ENCODE data around the gene DENND1A.
"Not testable (repeated sequence)": the region's sequence is repeated elsewhere in the genome, so short reads cannot be mapped to it uniquely, and the experiment has no call there.

The DENND1A gene

DNA sequence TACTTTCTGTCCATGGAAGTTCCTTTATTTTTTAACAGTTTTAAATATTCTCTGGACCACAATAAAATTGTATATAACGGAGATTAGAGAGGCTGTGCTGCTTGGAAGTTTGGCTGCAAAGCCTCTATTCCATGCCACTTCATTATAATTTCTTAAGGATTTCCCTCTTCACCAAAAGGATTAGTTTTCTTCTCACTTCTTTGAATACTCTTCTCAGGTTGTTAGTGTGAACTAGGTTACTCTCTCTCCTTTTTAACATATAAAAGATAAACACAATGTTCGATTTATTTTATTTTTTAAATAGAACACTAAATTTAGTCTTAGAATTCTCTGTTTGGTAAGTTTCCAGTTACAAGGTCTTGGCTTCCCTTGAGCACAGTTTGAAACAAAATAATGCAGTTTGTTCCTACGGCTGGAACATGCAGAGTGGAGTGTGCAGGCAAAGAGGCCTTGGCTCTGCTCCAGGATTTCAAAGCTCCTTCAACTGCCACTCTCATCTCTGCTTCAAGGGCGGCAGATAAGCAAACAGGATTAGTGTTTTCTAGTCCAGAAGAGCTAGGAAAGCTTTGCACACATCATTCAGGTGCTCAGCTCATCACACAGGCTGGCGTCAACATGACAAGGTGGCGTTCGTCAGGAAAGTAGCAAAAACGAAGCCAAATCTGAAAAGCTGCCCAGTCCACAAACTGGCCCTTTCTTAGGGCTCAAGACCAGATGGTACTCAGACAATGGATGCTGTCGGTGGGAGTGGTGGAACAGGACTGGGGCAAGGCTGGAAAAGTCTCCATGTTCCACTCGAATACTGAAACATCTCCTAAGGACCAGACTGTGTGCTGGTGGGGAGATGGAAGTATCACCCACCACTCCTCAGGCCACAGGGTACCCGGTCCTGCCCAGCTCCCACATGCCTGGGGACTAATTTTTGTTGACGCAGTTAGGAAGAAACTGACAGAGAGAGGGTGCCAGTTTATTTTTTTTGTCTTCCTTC is 287.3 kb downstream of the DENND1A start:
- DNase-seq: peak; percentile 92

DNA sequence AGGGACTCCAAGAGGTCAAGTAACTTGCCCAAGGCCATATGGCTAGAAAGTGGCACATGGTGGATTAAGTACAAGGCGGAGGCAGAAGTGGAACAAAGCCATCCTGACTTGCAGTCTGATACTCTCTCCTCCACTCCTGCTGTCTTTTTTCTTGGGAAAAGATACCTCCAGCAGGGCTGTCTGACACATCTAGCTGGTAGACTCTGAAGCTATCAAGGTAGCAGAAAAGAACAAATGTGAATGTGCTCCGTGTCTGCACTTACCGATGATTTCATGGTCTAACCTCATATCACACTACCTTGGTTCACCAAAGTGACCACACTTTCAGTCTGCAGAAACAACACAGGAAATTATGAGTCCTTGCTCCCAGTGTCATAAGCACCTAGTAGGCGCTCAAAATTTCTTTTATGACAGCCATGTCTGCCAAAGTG is 289.1 kb downstream of the DENND1A start:
- no peak for DNase-seq

DNA sequence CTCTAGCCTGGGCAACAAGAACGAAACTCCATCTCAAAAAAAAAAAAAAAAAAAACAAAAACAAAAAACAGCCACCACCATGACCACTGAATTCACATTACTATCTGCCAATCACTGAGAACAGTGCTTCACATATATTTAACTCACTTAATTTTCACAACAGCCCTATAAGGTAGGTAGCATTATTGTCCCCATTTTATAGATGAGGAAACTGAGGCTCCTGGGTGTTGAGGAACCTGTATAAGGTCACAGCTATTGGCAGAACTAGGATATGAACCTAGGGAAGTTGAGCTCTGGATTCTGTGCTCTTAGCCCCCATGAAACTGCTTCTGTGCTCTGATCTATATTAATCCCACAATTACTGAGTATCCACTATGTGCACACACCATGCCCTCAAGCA is 290.2 kb downstream of the DENND1A start:
- DNase-seq: no peak

DNA sequence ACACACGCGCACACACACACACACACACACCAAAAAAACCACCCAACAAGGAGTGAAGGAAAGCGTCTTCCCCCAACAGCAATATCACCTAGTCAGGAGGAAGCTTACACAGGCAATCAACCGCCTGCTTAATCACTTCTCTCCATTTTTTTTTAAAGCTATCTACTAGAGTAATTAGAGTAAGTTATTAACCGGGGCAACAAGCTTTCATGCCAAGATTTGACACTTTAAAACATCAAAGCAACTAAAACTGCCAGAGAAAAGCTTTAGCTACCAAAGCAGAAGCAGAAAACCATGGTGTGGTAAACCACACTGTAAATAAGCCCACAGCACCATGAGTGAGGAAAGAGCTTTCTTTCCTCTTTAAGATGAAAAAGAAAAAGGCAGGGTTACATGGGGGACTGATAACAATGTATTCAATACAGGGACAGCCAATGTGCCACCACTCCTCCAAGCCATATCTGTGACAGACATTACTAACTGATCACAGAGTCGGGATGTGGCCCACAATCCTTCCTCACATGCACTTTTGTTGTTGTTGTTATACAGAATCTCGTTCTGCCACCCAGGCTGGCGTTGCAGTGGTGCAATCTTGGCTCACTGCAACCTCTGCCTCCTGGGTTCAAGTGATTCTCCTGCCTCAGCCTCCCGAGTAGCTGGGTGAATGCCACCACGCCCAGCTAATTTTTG is 291.8 kb downstream of the DENND1A start:
- DNase-seq: no peak

DNA sequence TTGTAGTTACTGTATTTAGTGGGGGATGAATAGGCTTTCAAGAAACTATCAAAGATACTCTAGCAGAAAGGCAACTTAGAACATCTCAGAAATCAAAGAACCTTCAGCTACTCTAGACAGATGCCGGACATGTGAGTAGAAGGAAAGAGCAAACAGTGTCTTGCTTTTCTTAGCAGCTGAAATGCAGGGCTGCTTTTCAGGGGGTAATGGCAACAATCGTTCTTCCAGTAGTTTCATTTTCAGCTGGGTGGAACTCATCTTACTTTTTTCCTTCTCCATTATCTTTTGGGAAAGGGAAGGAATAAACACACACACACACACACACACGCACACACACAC is 292.4 kb downstream of the DENND1A start:
- DNase-seq: no peak

DNA sequence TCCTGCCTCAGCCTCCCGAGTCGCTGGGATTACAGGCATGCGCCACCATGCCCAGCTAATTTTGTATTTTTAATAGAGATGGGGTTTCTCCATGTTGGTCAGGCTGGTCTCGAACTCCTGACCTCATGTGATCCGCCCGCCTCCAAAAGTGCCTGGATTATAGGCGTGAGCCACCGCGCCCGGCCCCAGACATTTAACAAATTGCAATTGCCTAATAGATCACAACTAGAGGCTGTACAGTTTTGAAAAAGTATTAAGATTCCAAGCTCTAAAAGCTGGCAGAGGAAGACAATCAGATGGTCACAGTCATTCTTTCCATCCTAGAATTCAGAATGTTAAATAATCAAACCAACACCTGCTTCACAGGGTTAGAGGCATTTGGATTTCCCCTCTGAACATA is 293.1 kb downstream of the DENND1A start:
- not testable (repeated sequence) for DNase-seq

DNA sequence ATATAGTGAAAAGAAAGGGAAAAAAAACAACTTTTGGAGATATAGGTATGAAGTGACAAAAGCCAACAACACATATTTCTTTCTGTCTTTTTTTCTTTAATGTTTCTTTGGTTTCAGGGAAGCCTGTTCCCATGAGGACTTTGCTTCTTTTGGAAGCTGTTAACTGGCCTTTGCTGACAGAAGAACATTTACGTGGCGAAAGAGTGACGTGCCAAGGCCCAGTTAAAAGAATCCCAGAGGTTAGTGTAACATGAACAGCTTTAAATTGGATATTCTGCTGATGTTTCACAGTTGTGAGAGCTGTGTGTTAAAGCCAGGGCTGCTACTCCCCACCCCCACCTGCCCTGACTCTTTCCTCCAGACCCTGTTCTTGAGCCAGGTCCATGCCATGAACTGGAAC is 298.1 kb downstream of the DENND1A start:
- DNase-seq: no peak

DNA sequence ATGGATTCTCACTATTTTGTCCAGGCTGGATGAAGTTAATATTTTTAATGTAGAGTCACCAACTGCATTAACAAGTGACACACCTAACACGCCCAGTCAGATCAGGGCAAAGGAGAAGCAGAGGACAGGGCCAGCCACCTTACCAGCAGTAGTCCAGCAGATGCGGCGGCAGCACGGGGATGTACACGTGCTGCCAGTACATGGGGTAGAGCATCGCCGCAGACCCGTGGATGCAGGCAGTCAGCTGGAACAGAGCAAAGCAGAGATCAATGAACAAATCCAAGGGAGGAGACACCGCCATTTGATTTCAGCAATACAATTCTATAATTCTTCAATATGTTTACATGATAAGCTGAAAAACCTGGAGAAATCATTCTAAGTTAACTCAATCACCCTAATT is 299.7 kb downstream of the DENND1A start:
- DNase-seq: no peak

DNA sequence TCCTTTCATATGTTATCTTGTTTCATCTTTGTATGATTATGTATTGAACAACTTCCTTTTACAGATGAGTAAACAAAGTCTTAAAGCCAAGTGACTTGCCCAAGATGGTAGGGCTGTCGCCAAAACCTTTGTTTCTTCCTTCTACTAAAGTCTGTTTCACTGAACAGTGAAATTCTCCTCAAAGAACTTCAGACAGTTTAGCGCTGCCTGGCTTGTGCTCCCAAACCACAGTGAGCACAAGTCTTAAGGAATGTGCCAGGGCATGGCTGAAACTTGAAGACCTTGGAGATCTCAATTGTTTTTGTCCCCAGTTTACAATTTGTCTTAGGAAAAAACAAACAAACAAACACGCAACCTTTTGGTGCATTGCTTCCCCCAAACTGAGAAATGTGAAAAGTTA is 300.4 kb downstream of the DENND1A start:
- DNase-seq: no peak

DNA sequence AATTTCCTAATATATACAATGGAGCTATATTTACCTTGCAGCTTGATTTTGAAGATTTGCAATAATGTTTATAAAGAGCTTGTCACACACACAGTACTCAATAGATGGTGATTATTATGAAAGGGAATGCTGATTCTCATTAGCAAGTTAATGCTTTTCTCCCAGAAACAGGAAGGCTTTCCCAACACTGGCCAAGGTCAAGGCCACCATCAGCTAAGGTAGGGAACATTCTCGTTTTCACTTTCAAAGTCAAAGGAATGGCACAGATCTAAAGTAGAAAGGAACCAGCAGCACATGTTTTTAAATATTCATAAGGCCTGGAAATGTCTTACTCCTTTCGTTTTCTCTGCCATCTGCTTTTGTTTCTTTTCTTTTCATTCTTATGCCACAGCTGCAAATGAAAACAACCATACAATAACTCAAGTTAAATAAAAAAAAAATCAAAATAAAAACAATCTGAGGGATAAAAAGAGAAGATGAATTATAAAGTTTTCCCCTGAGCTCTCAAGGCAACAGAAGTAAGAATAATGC is 307.1 kb downstream of the DENND1A start:
- no peak for DNase-seq

DNA sequence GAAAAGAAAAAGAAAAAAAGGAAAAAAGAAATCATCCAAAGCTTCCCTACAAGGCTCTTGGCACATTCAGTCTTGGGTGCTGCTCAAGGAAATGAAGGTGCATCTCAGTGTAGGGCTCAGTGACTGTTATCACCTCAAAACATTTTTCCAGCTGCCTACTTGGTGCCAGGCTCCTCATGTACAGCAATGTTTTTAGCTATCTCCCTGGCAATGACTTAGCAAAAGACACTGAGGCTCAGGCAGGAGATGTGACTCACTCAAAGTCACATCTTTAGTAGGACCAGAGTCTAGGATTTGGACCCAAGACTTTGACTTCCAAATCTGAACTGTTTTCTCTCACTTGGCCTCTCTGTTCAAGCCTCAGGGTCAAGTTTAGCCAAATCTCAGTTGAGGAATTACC is 309.7 kb downstream of the DENND1A start:
- DNase-seq: no peak

DNA sequence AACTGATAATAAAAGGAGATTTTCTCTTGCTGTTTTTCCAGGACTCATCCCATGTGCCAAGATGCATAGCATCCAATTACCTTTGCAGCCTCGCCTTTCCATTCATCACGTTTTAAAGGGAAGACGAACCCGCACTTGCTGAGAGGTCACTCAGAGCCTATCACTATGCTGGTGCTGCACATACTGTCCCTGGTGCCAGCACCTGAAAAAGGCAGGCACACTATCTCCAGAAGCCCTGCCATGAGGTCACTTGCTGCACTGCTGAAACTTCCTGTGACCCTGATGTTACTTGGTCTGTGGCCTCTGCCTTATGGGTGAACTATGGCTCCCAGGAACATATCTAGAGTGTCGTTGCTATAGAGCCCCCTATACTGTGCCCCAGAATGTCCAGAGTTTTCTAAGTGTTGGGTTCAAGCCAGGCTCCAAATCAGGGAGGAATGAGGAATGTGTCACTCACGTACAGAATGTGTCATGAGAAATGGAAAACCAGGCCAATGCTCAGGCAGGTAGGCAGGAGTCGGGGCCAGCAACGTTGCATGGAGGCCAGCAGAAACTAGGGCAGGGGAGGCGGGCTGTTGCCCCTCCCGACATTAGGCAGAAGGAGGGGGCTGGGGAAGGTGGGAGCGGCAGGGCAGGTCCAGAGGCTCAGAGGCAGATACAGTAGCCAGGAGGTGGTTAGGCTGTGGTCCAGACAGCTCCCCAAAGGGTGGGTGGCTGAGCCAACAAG is 311.8 kb downstream of the DENND1A start:
- no peak for DNase-seq

DNA sequence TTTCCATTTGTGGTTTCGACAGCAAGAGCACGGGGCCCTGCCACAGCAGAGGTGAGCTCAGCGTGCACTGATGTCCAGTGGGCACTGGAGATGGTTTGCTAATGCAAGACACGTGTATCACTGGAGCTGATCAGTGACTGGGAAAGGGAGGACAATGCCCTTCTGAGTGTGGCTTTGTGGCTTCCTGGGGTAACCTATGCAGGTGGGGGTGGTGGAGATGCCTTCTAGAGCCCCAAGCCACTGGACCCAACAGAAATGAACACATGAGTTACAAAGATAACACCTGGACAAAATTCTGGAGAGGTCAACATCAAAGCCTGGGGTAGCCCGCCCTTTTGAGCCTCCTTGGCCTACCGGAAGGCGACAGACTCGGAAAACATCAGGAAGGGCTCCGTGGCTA is 312.6 kb downstream of the DENND1A start:
- no peak for DNase-seq

DNA sequence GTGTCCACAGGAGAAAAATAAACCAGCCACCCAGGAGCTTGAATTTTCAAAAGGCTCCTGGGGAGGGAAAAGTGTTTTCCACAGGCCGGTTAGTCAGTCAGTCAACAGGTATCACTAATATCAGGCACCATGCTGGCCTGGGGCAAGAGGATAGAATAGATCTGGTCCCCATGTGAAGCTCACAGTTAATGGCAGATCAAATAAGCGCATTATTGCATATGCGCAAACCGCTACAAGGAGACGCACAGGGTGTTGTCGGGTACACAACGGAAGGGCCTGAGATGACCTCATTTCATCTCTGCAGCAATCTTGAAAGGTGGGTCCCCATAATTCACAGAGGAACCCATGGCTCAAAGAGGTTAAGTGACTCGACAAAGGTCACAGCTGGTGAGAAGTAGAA is 313.2 kb downstream of the DENND1A start:
- DNase-seq: no peak

DNA sequence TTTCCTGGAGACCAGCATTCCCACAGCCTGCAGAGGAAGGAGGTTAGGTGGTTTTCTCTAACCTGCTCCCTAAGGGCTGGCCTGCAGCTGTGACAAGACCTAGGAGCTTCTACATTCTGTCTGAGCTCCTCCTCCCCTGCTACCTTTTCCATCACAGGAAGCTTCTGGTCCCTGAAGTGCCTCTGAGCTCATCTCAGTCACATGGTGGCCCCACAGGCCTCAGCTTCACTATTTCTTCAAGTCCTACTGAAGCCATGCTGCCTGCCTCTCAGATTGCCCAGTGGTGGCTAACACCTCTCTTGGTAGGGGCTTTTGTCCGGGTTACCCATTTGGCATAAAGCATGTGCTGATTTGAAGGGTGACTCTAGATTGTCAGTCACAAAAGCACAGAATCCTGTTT is 314.5 kb downstream of the DENND1A start:
- peak; percentile 25 for DNase-seq

DNA sequence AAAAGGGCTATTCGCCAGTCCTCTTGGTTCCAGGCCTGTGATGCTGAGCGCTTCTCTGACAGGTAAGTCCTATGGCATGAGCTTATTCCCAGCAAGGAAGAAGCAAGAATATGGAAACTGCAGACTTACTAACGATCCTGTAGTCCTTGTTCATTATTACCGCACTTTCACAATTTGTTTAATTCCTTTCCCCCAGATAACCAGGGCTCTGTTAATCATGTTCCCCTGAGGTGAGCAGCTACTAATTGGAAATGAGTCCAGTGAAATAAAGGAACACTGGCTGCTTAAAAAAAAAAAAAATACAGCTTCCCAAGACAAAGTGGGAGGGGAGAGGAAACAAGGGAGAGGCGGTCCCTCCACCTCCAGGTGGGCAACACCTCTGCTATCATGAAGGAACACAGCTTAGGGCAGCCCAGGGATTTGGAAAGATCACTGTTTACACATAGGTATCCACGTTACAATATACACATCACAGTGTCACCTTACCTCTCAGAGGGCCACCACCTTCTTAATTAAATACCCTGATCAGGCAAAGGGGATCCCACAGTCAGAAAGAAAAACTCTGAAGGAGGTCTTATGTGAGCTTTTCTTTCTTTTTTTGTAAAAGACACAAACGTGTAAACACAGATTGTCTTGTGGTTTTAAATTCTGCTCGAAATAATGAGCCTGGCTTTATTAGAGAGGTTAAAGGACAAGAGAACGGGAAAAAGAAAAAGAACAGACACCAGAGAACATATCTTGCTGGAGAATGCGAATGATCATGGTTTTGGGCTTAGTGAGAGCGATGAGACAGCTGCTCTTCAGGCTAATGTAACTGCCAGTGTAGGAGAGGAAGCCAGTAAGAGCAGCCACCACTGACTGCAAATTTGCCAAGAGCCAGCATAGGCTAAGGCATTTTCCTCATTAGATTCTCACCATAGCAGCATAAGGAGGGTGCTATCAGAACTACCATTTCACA is 315.3 kb downstream of the DENND1A start:
- DNase-seq: peak; percentile 19

DNA sequence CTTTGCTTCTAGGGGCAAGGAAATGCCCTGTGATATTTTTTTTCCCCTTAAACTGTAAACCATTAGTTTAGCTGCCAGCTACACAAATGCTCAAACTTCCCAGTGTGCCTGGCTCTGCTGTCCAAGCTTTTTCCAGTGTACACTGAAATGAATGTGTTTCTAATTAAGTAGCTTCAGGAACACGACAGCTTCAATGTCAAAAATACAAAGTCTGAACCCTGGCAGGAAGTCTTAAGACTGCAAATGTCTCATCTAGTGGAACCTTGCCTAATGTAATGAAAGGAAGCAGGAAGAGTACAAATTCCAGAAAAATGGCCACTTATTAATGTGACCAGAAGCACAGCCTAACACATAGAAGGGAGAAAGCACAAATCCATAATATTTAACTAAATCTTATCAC is 318.7 kb downstream of the DENND1A start:
- no peak for DNase-seq

DNA sequence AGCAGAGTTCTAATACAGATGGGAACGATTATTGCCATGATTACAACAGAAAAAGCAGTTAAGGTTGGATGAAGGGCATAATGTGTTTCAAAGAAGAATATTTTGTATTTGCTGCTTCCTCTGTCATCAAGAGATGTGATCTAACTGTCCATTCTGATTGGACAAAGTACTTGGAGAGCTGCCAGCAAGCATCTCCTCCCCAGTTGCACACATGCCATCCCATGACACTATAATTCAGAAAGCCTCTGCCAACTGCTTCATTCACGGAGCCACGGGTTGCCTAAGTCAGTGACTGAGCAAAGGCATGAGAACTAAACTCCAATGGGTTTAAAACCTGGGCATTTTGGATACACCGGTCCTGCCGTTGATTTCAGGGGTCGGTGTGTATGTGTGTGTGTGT is 320.1 kb downstream of the DENND1A start:
- no peak for DNase-seq

DNA sequence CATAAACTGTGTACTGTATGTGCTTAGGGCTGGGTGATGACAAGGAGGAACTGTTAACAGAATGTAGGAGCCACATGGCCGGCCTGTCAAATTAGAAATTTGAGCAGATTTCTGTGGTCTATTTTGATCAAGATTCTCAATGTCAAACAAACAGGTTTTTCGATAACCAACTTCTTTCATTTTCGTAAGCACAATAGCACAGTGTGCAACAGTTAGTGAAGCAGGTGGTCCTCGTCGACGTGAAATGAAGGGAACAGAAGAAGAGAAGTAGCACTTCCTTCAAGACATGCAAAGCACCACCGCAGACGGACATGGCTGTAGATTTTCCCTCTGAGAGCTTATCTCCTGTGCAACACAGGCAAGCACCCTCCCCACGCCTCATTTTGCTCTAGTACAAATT is 321.8 kb downstream of the DENND1A start:
- no peak for DNase-seq

DNA sequence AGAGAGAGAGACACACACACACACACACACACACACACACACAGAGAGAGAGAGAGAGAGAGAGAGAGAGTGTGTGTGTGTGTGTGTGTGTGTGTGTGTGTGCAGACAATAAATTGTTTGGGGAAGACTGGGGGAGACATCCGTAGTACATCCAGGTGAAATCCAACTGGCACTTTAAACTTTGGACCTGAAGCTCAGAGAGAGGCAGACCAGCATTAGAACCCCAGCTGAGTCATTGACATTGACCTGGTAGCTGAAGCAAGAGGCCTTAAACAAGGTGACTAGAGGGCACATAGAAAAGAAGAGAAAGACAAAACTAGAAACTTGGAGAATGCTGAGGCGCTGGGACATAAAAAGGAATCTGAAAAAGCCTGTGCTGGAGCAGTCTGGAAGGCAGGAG is 322.4 kb downstream of the DENND1A start:
- DNase-seq: no peak

DNA sequence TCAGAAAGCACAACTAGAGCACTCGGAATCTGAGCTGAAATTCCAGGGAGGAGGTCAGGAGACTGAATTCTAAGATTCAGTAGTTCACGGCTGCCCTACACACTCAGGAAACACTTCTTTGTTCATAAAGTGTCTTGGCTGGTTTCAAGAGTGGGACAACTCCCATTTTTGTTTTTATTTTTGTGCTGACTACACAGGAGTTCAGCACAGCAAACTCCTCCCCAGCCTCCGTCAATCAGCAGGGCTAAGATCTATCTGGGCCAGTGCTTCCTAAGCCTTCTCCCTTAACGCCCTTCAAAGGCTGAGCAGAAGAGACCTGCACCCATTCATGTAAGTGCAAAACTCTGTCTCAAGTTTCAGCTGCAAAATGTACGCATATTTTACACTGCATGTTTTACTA is 323.8 kb downstream of the DENND1A start:
- DNase-seq: no peak

DNA sequence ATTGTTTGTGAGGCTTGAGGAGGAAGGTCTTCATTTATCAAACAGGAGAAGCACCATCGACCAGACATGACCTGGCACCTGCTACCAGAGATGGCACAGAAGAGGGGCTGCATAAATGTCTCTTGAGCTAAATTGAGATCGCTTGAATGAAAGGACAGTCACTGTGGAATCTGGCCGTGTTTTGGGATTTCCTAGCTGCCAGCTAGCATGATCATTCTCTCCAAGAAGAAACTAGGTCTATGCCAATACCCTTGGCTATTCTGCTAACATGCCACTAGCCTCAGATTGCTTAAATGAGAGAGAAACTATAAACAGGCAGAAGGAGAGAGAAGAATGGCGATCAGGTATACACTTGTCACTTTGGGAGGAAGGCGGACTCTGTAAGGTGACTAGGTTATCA is 324.6 kb downstream of the DENND1A start:
- DNase-seq: no peak
